ENCODE measurements around the gene PRKAG2. TPM values are rescaled to one million over a fixed set of nuclear protein-coding genes. Genes with fewer than 3 reads are reported as not detected.

Gene PRKAG2
- polyA plus RNA-seq, 3 donors, result 29.2 to 59.8 (median 30.9) TPM

GRCh38 chr7:151905353-151905752, 28.4 kb upstream of the PRKAG2 start:
- H3K9me3 Mint-ChIP-seq, result peaks cover 0 to 5% (median 2%) of the 10 kb centered on the region in 7 donors
- peaks cover 10 to 15% (median 13%) of the 10 kb centered on the region in 3 donors for H3K27me3 Mint-ChIP-seq (ENCODE audit: low read depth in 3 of 3)
- Histone ChIP-seq H3K27me3 (ENCODE audit: control insufficient read depth in 2 of 2, insufficient read depth in 2 of 2, low read length in 2 of 2) (no peaks in the 10 kb centered on the region), H3K36me3 (replicated peaks in 1 of 2; ENCODE audit: control insufficient read depth in 1 of 2, insufficient read depth in 2 of 2, low read length in 2 of 2) (no peaks in the 10 kb centered on the region), H3K9ac (ENCODE audit: insufficient read depth, low read length, poor library complexity, severe bottlenecking) (no peak overlapping the region), H3K27ac (ENCODE audit: low read depth in 1 of 2, low read length in 2 of 2) (no peak overlapping the region), H2AFZ (ENCODE audit: insufficient read depth, low read depth, low read length, poor library complexity, severe bottlenecking) (no peak overlapping the region), H3K79me2 (ENCODE audit: insufficient read depth, low read length) (no peaks in the 10 kb centered on the region), H3K4me1 (ENCODE audit: control insufficient read depth in 1 of 2, insufficient read depth in 2 of 2, low read length in 2 of 2) (peaks cover 0 to 3% of the 10 kb centered on the region in 2 donors), H3K9me3 (replicated peaks in 1 of 2; ENCODE audit: control insufficient read depth in 1 of 2, insufficient read depth in 1 of 2, low read length in 2 of 2) (no peaks in the 10 kb centered on the region), H3K4me2 (replicated peaks; ENCODE audit: extremely low read depth, low read length, poor library complexity, severe bottlenecking) (no peak overlapping the region), H3K4me3 (replicated peaks in 1 of 3; ENCODE audit: low read depth in 2 of 3, low read length in 3 of 3) (no peak overlapping the region), H4K20me1 (ENCODE audit: insufficient read depth, low read length) (no peaks in the 10 kb centered on the region)
- peak overlapping the region in 1 of 7 donors; percentile 35 for H3K27ac Mint-ChIP-seq
- peaks cover 8% of the 10 kb centered on the region for H3K4me1 Mint-ChIP-seq
- intact Hi-C loops (cut with micrococcal nuclease), result no loop called here
- 35% methylated on average over 7 of the region's 9 CpGs for WGBS (ENCODE audit: insufficient coverage)
- no peak for TF ChIP-seq CTCF (IDR thresholded peaks at IDR 0.05)
- DNase-seq, result no peak
- peak overlapping the region in 1 of 2 donors; percentile 44 for H3K4me3 Mint-ChIP-seq
- no peaks in the 10 kb centered on the region for H3K36me3 Mint-ChIP-seq

GRCh38 chr7:151904270-151904669, 27.4 kb upstream of the PRKAG2 start:
- H3K4me3 ChIP-seq (replicated peaks in 1 of 3; ENCODE audit: low read depth in 2 of 3, low read length in 3 of 3), result no peak overlapping the region
- no peak for DNase-seq
- no peak overlapping the region for H3K4me2 ChIP-seq (replicated peaks; ENCODE audit: extremely low read depth, low read length, poor library complexity, severe bottlenecking)
- TF ChIP-seq CTCF (IDR thresholded peaks at IDR 0.05), result no peak
- no peak overlapping the region for H3K27ac ChIP-seq (ENCODE audit: low read depth in 1 of 2, low read length in 2 of 2)
- H2AFZ ChIP-seq (ENCODE audit: insufficient read depth, low read depth, low read length, poor library complexity, severe bottlenecking), result no peak overlapping the region
- no peak overlapping the region for H3K9ac ChIP-seq (ENCODE audit: insufficient read depth, low read length, poor library complexity, severe bottlenecking)
- peaks cover 0 to 3% of the 10 kb centered on the region in 2 donors for H3K4me1 ChIP-seq (ENCODE audit: control insufficient read depth in 1 of 2, insufficient read depth in 2 of 2, low read length in 2 of 2)
- H3K79me2 ChIP-seq (ENCODE audit: insufficient read depth, low read length), result no peaks in the 10 kb centered on the region
- no peaks in the 10 kb centered on the region for H3K36me3 Mint-ChIP-seq
- H3K27me3 Mint-ChIP-seq (ENCODE audit: low read depth in 3 of 3), result peaks cover 16 to 20% (median 19%) of the 10 kb centered on the region in 3 donors
- whole genome bisulfite sequencing (ENCODE audit: insufficient coverage), result 81% methylated on average over 4 of the region's 7 CpGs
- H3K4me3 Mint-ChIP-seq, result no peak overlapping the region
- peaks cover 0 to 5% (median 0%) of the 10 kb centered on the region in 7 donors for H3K9me3 Mint-ChIP-seq
- H3K4me1 Mint-ChIP-seq, result peaks cover 8% of the 10 kb centered on the region
- H3K9me3 ChIP-seq (replicated peaks in 1 of 2; ENCODE audit: control insufficient read depth in 1 of 2, insufficient read depth in 1 of 2, low read length in 2 of 2), result no peaks in the 10 kb centered on the region
- no peak overlapping the region for H3K27ac Mint-ChIP-seq
- H4K20me1 ChIP-seq (ENCODE audit: insufficient read depth, low read length), result no peaks in the 10 kb centered on the region
- H3K27me3 ChIP-seq (ENCODE audit: control insufficient read depth in 2 of 2, insufficient read depth in 2 of 2, low read length in 2 of 2), result no peaks in the 10 kb centered on the region
- H3K36me3 ChIP-seq (replicated peaks in 1 of 2; ENCODE audit: control insufficient read depth in 1 of 2, insufficient read depth in 2 of 2, low read length in 2 of 2), result no peaks in the 10 kb centered on the region
- intact Hi-C loops (cut with micrococcal nuclease), result no loop called here
